Activated naive CD4-positive, alpha-beta T cell treated with anti-CD3 and anti-CD28 coated beads, Interleukin-2, amount 50 U/mL, for 24 hours (primary cell): ENCODE data around the gene VCAM1.
"Not testable (repeated sequence)": the region's sequence is repeated elsewhere in the genome, so short reads cannot be mapped to it uniquely, and the experiment has no call there.

ENCODE experiments used
- H3K27ac Mint-ChIP-seq: one replicate; pipeline ENCODE4 v1.8.0; 2021; ENCODE audit warnings: mild to moderate bottlenecking, mixed read lengths
- H3K27me3 Mint-ChIP-seq: one replicate; pipeline ENCODE4 v1.8.0; 2021; ENCODE audit warnings: mixed read lengths
- H3K36me3 Mint-ChIP-seq: one replicate; pipeline ENCODE4 v1.8.0; 2021; ENCODE audit warnings: mixed read lengths
- H3K4me1 Mint-ChIP-seq: one replicate; pipeline ENCODE4 v1.8.0; 2021; ENCODE audit warnings: mixed read lengths
- H3K4me3 Mint-ChIP-seq: one replicate; pipeline ENCODE4 v1.8.0; 2021; ENCODE audit warnings: mild to moderate bottlenecking, mixed read lengths
- H3K9me3 Mint-ChIP-seq: one replicate; pipeline ENCODE4 v1.8.0; 2021; ENCODE audit warnings: mixed read lengths

The VCAM1 gene, protein sequence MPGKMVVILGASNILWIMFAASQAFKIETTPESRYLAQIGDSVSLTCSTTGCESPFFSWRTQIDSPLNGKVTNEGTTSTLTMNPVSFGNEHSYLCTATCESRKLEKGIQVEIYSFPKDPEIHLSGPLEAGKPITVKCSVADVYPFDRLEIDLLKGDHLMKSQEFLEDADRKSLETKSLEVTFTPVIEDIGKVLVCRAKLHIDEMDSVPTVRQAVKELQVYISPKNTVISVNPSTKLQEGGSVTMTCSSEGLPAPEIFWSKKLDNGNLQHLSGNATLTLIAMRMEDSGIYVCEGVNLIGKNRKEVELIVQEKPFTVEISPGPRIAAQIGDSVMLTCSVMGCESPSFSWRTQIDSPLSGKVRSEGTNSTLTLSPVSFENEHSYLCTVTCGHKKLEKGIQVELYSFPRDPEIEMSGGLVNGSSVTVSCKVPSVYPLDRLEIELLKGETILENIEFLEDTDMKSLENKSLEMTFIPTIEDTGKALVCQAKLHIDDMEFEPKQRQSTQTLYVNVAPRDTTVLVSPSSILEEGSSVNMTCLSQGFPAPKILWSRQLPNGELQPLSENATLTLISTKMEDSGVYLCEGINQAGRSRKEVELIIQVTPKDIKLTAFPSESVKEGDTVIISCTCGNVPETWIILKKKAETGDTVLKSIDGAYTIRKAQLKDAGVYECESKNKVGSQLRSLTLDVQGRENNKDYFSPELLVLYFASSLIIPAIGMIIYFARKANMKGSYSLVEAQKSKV

GRCh38 chr1:100719490-100719889 is at the start of gene VCAM1:
Gene VCAM1 (plus strand): TSS chr1:100719742. CDS start chr1:100719861, 119 bp downstream.
- peaks cover 8% of the 10 kb centered on the region for H3K27me3 Mint-ChIP-seq
- H3K4me1 Mint-ChIP-seq: no peaks in the 10 kb centered on the region
- no peak within 1 kb of the TSS for H3K4me3 Mint-ChIP-seq
- H3K36me3 Mint-ChIP-seq: no peaks in the 10 kb centered on the region
- H3K9me3 Mint-ChIP-seq: no peaks in the 10 kb centered on the region
- H3K27ac Mint-ChIP-seq: no peak within 1 kb of the TSS

GRCh38 chr1:100670083-100670482 is 49.5 kb upstream of the VCAM1 start:
- no peaks in the 10 kb centered on the region for H3K36me3 Mint-ChIP-seq
- peaks cover 4% of the 10 kb centered on the region for H3K9me3 Mint-ChIP-seq
- no peak overlapping the region for H3K4me3 Mint-ChIP-seq
- H3K27me3 Mint-ChIP-seq: peaks cover 3% of the 10 kb centered on the region
- no peaks in the 10 kb centered on the region for H3K4me1 Mint-ChIP-seq
- no peak overlapping the region for H3K27ac Mint-ChIP-seq

DNA sequence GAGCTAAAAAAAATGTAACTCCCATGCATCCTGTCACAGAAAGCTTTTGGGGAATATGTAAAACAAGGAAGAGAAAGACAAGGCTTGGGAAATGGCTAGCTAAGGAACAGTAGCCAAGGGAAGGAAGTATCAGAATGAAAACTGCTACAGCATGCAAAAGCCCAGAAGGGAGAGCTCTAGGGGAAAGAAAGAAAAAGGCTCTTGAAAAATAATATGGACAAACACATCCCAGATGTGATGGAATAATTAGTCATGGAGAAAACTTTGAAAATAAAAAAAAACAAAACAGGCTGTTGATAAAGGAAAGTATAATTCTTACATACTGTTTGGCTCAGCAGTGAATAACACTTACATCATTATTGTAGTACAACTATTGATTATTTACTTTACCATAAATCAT is 47.9 kb upstream of the VCAM1 start:
- Mint-ChIP-seq H3K9me3 (peaks cover 4% of the 10 kb centered on the region), H3K36me3 (no peaks in the 10 kb centered on the region), H3K27ac (no peak overlapping the region), H3K27me3 (peaks cover 3% of the 10 kb centered on the region), H3K4me1 (no peaks in the 10 kb centered on the region), H3K4me3 (no peak overlapping the region)

DNA sequence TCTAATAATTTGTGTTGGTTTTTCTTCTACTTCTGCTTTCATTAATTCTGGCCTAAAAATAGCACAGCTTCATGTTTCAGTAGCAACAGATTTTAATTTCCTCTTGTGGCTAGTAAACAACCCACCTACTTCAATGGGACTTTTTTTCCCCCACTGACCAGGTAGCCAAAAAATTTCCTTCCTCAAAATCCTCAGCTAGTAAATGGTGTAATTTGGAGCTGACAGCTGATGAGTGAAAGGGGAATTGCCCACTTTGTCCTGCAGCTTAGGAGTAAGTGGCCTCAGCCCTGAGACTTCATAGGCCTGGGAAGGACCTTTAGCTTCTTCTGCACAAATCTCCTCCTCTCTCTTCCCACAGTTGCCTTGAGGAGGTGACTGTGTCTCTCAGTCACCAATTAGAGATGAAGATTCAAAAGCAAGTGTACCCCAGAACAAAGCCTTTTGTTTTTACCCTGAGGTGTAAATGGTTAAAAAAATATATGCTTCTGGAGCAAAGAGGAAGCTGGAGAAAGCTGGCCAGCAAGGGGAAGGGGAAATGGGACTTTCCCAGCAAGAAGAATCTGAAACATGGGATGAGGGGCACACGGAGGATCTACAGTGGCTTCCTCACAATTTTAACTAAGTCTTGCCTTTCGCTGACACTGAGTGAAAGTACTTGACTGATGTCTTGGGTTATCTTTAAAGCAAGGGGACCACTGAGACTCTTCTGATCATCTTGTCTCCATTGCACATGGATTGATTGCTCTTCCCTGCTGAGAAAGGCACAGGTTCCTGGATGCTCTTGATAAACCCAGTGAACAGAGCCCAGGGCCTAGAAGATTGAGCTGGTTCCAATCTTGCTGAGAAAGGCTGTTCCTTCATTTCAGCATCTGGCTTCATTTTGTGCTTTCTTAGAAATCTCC is 35.8 kb upstream of the VCAM1 start:
- no peaks in the 10 kb centered on the region for H3K36me3 Mint-ChIP-seq
- no peak overlapping the region for H3K27ac Mint-ChIP-seq
- H3K4me3 Mint-ChIP-seq: no peak overlapping the region
- no peaks in the 10 kb centered on the region for H3K27me3 Mint-ChIP-seq
- H3K4me1 Mint-ChIP-seq: no peaks in the 10 kb centered on the region
- H3K9me3 Mint-ChIP-seq: peaks cover 5% of the 10 kb centered on the region

GRCh38 chr1:100699744-100700143 is 19.8 kb upstream of the VCAM1 start:
- H3K27me3 Mint-ChIP-seq: peaks cover 18% of the 10 kb centered on the region
- peaks cover 2% of the 10 kb centered on the region for H3K36me3 Mint-ChIP-seq
- no peak overlapping the region for H3K27ac Mint-ChIP-seq
- H3K9me3 Mint-ChIP-seq: peaks cover 20% of the 10 kb centered on the region
- H3K4me1 Mint-ChIP-seq: no peaks in the 10 kb centered on the region
- H3K4me3 Mint-ChIP-seq: no peak overlapping the region

DNA sequence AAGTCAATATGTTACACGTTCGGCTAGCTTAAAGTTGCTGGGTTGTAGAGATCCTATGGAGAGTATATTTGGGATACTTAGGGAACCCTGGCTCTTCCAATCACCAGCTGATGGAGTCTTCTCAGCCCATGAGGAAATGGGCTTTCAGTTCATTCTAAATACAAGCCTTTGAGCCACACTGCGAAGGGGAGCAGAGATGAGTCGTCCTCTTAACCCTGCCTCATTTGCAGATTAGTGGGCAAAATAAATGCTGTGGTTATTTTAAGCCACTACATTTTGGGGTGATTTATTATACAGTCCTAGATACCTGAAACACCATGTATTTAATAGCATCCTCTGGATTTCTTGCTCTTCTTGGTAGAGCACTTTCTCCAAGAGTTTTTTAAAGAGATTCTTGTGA is 19.0 kb upstream of the VCAM1 start:
- Mint-ChIP-seq H3K4me1 (no peaks in the 10 kb centered on the region), H3K27me3 (peaks cover 18% of the 10 kb centered on the region), H3K9me3 (peaks cover 16% of the 10 kb centered on the region), H3K36me3 (peaks cover 2% of the 10 kb centered on the region), H3K27ac (no peak overlapping the region), H3K4me3 (no peak overlapping the region)

GRCh38 chr1:100703052-100703451 is 16.5 kb upstream of the VCAM1 start:
- peaks cover 9% of the 10 kb centered on the region for H3K9me3 Mint-ChIP-seq
- peaks cover 2% of the 10 kb centered on the region for H3K36me3 Mint-ChIP-seq
- no peak overlapping the region for H3K27ac Mint-ChIP-seq
- H3K4me3 Mint-ChIP-seq: no peak overlapping the region
- H3K27me3 Mint-ChIP-seq: peaks cover 16% of the 10 kb centered on the region
- no peaks in the 10 kb centered on the region for H3K4me1 Mint-ChIP-seq

DNA sequence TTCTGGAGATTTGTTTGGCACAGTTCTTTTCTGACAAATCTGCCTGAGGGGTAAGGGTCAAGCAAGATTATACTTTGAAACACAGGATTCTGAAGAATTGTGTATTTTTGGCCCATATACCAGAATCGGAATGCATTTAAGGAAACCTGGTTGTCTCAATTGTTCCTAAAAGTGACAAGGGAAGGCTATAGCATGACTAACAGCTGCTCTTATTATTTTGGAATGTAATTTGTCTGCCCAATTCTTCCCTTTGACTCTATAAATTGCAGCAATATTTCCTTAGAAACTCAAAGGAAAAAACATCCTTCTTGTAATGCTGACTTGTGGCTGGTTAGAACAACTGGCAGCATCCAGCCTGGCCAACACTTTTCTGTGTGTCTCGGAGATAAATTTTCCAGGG is 15.8 kb upstream of the VCAM1 start:
- H3K27me3 Mint-ChIP-seq: peaks cover 15% of the 10 kb centered on the region
- peaks cover 2% of the 10 kb centered on the region for H3K36me3 Mint-ChIP-seq
- peaks cover 9% of the 10 kb centered on the region for H3K9me3 Mint-ChIP-seq
- no peaks in the 10 kb centered on the region for H3K4me1 Mint-ChIP-seq
- no peak overlapping the region for H3K27ac Mint-ChIP-seq
- H3K4me3 Mint-ChIP-seq: no peak overlapping the region

- H3K9me3 Mint-ChIP-seq: peaks cover 1% of the 10 kb centered on the region
- H3K27ac Mint-ChIP-seq: no peak overlapping the region
- peaks cover 11% of the 10 kb centered on the region for H3K27me3 Mint-ChIP-seq
- H3K36me3 Mint-ChIP-seq: no peaks in the 10 kb centered on the region
- no peak overlapping the region for H3K4me3 Mint-ChIP-seq
- H3K4me1 Mint-ChIP-seq: no peaks in the 10 kb centered on the region
These were observed 15.1 kb upstream of the VCAM1 start for GRCh38 chr1:100704473-100704872.

DNA sequence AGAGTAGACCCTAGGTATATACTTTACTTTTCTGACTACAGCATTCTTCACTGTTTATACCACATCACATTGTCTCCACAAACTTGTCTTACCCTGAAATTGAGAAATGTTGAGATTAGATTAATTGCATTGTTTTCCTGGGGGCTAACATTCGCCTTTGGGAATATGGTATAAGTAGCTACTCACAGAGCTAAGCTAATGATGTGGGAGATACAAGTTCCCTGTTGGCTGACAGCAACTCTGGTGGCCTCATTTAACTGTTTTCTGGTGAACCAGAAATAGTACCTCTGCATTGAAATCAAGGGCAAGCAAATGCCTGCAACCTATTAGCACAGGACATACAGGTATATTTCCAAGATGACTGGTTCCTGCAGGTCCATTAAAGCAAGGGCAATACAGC is 13.2 kb upstream of the VCAM1 start:
- no peak overlapping the region for H3K4me3 Mint-ChIP-seq
- no peak overlapping the region for H3K27ac Mint-ChIP-seq
- H3K27me3 Mint-ChIP-seq: peaks cover 10% of the 10 kb centered on the region
- no peaks in the 10 kb centered on the region for H3K4me1 Mint-ChIP-seq
- no peaks in the 10 kb centered on the region for H3K36me3 Mint-ChIP-seq
- no peaks in the 10 kb centered on the region for H3K9me3 Mint-ChIP-seq

GRCh38 chr1:100706856-100707255 is 12.7 kb upstream of the VCAM1 start:
- Mint-ChIP-seq H3K27ac (no peak overlapping the region), H3K27me3 (peaks cover 9% of the 10 kb centered on the region), H3K4me1 (no peaks in the 10 kb centered on the region)

GRCh38 chr1:100708476-100709062 is 11.0 kb upstream of the VCAM1 start:
- H3K36me3 Mint-ChIP-seq: no peaks in the 10 kb centered on the region
- H3K27ac Mint-ChIP-seq: no peak overlapping the region
- H3K4me1 Mint-ChIP-seq: no peaks in the 10 kb centered on the region
- H3K9me3 Mint-ChIP-seq: no peaks in the 10 kb centered on the region
- H3K4me3 Mint-ChIP-seq: no peak overlapping the region
- H3K27me3 Mint-ChIP-seq: peaks cover 7% of the 10 kb centered on the region

More at GRCh38 chr1:100706856-100707255, 12.7 kb upstream of the VCAM1 start:
- Mint-ChIP-seq H3K9me3 (no peaks in the 10 kb centered on the region), H3K36me3 (no peaks in the 10 kb centered on the region), H3K4me3 (no peak overlapping the region)

- Mint-ChIP-seq H3K27ac (no peak overlapping the region), H3K36me3 (no peaks in the 10 kb centered on the region), H3K27me3 (peaks cover 9% of the 10 kb centered on the region), H3K4me3 (no peak overlapping the region), H3K4me1 (no peaks in the 10 kb centered on the region), H3K9me3 (no peaks in the 10 kb centered on the region)
These were observed 8.4 kb upstream of the VCAM1 start for GRCh38 chr1:100710906-100711682.

- H3K4me3 Mint-ChIP-seq, H3K27me3 Mint-ChIP-seq, H3K9me3 Mint-ChIP-seq, H3K27ac Mint-ChIP-seq, H3K4me1 Mint-ChIP-seq, H3K36me3 Mint-ChIP-seq: not testable (repeated sequence)
These were observed 6.5 kb upstream of the VCAM1 start for GRCh38 chr1:100713027-100713426.

- no peaks in the 10 kb centered on the region for H3K9me3 Mint-ChIP-seq
- H3K4me1 Mint-ChIP-seq: no peaks in the 10 kb centered on the region
- peak overlapping the region; percentile 38 for H3K27ac Mint-ChIP-seq
- H3K36me3 Mint-ChIP-seq: no peaks in the 10 kb centered on the region
- no peak overlapping the region for H3K4me3 Mint-ChIP-seq
- peaks cover 14% of the 10 kb centered on the region for H3K27me3 Mint-ChIP-seq
These were observed 5.9 kb upstream of the VCAM1 start for GRCh38 chr1:100713626-100714025.
